OCI-LY3 (cell line): ENCODE measurements around the gene ATG101.

ENCODE experiments used
- CTCF ChIP-seq: fragments of 200-600, 300-600 bp; sonication (generic); IDR thresholded peaks from 2 replicates; pipeline ENCODE4 v1.5.1; 2014; ENCODE audit warnings: antibody characterized with exemption, low read length, low read depth
- EZH2phosphoT487 ChIP-seq: fragments of 200-600 bp; shearing (Covaris generic); IDR thresholded peaks from 2 replicates; pipeline ENCODE4 v1.6.1; 2018; ENCODE audit warnings: antibody characterized with exemption, mixed run types, low read depth

- no peak for TF ChIP-seq CTCF
- TF ChIP-seq EZH2phosphoT487 = no peak
Measured at GRCh38 chr12:52066346-52067080, 3.3 kb upstream of the ATG101 start.
